ENCODE results near the gene SNRK. TPM values are rescaled to one million over a fixed set of nuclear protein-coding genes. Genes with fewer than 3 reads are reported as not detected.

The SNRK gene
- total RNA-seq, 4 donors from 2014 or later = 74.5 to 121 (median 102) TPM

DNA sequence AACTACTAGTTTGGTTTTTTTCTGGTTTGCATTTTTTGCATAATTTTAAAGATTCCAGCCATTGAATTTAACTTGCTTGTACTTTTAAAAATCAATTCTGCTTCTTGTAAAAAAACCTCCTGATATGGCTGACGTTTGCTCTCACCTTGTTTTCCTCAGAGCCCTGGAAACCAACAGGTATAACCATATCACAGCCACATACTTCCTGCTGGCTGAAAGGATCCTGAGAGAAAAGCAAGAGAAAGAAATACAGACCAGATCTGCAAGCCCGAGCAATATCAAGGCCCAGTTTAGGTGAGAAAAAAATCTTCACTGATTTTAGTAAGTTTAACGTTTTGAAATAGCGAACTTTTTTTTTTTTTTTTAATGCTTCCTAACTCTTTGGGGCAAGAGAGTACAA, 56.8 kb downstream of the SNRK start:
- TF ChIP-seq, protein P1, sequence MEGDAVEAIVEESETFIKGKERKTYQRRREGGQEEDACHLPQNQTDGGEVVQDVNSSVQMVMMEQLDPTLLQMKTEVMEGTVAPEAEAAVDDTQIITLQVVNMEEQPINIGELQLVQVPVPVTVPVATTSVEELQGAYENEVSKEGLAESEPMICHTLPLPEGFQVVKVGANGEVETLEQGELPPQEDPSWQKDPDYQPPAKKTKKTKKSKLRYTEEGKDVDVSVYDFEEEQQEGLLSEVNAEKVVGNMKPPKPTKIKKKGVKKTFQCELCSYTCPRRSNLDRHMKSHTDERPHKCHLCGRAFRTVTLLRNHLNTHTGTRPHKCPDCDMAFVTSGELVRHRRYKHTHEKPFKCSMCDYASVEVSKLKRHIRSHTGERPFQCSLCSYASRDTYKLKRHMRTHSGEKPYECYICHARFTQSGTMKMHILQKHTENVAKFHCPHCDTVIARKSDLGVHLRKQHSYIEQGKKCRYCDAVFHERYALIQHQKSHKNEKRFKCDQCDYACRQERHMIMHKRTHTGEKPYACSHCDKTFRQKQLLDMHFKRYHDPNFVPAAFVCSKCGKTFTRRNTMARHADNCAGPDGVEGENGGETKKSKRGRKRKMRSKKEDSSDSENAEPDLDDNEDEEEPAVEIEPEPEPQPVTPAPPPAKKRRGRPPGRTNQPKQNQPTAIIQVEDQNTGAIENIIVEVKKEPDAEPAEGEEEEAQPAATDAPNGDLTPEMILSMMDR (IDR thresholded peaks at IDR 0.05; ENCODE audit: low read depth) = no peak

DNA sequence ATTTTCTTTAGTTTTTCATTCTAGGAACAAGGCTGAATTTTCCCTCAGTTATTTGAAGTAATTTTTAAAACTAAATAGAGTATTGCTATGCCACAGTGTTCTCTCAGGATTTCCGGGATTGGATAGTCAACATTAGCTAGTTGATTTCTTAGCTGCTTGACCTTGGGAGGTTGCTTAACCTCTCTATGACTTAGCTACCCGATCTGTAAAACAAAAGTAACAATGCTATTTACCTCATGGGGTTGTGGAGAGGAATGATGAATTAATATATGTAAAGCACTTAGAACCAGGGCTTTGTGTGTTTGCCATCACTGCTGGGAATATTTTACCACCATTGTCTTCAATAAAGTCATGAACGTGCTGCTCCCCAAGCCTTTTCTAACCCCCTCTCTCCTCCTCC, 57.5 kb downstream of the SNRK start:
- TF ChIP-seq, protein P1 (IDR thresholded peaks at IDR 0.05; ENCODE audit: low read depth) = no peak

DNA sequence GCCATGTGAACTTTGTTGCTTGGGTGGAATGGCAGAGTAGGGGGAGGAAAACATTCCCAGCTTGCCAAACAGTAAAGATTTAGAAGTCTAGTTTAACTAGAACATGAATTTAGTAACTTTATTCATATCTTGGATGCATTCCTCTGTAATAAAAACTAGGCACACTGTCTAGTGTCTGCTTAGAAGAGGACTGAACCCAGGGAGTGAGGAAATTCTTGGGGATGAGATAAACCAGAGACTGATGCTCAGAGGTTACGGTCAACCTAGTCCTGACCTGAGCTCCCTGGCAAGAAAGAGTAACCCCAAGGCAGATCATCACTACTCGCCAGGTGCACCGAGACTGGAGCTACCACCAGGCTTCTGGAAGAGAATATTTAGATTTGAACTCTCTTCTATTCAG, 58.2 kb downstream of the SNRK start:
- TF ChIP-seq, protein P1 (IDR thresholded peaks at IDR 0.05; ENCODE audit: low read depth) = no peak

DNA sequence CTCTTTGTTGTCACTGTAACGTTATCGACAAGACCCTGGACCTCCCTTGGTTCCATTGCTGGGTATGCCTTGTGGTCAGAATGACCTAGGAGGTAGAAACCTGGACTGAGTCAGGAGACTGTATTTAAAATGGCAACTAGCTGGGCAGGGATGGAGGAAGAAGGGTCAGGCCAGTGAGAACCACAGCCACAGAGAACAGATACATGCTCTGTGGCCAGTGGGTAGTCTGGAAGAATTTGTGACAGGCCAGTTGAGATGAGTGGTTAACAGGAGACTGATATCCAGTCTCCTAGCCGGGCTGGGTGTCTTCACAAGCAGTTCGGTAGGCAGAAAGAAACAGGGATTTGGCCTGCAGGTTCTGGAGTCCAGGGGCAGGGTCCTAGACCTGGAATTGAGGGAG, 58.9 kb downstream of the SNRK start:
- TF ChIP-seq, protein P1 (IDR thresholded peaks at IDR 0.05; ENCODE audit: low read depth) = no peak

DNA sequence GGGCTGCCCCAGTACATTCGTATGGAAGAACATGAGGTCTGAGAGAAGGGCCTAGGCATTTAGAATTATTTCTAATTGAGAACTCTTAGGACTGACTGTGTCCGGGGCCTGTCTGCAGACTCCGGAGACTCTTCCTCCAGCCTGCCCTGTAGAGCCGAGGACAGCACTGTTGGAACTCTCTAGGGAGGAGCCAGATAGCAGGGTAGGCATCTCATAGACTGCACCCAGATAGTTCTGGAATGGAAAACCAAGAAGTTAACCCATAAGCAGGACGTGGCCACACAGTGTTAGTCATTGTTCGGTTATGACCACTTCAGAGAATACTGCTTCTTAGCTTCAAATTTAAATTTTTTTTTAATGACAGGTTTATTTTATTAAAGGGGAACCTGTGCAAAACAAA, 59.5 kb downstream of the SNRK start:
- TF ChIP-seq, protein P1 (IDR thresholded peaks at IDR 0.05; ENCODE audit: low read depth) = no peak

DNA sequence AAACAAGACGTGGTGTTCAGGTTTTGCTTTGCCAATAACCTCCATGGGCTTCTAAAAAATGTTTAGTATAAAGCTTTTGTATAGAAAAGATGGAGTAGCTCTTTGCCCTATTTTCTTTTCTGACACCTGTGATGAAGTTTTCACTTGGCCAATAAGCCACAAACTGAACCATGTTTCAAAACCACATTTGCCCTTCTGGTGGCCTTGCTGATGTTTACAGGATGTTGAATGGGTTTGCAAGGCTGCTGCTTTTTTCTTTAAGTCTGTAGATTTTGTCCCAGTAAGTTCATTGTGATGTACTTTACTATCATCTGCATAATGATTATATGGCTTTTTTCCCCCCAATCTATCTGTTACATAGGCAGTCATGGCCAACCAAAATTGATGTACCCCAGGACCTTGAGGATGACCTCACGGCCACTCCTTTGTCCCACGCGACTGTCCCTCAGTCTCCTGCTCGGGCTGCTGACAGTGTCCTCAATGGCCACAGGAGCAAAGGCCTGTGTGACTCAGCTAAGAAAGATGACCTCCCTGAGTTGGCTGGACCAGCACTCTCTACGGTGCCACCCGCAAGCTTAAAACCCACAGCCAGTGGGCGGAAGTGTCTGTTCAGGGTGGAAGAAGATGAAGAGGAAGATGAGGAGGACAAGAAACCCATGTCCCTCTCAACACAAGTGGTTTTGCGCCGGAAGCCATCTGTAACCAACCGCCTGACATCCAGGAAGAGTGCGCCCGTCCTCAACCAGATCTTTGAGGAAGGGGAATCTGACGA, 60.8 kb downstream of the SNRK start:
- TF ChIP-seq, protein P1 (IDR thresholded peaks at IDR 0.05; ENCODE audit: low read depth) = no peak

DNA sequence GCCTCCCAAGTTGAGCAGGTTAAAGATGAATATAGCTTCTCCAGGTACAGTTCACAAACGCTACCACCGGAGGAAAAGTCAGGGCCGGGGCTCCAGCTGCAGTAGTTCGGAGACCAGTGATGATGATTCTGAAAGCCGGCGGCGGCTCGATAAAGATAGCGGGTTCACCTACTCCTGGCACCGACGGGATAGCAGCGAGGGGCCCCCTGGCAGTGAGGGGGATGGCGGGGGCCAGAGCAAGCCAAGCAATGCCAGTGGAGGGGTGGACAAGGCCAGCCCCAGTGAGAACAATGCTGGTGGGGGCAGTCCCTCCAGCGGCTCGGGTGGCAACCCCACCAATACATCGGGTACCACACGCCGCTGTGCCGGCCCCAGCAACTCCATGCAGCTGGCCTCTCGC, 61.4 kb downstream of the SNRK start:
- TF ChIP-seq, protein P1 (IDR thresholded peaks at IDR 0.05; ENCODE audit: low read depth) = no peak
